Lung (tissue), 16 donors: ENCODE data around the gene OR7A17. TPM values are rescaled to one million over a fixed set of nuclear protein-coding genes. Genes with fewer than 3 reads are reported as not detected.

ENCODE experiments used
- ATAC-seq: fragments of 200-7000 bp; cut with Tn5 transposase; one replicate; pipeline ENCODE4 v1.9.1; 2020; ENCODE audit warnings: moderate number of reproducible peaks; ENCODE audit not compliant: insufficient read depth, low FRiP score
- DNase-seq, 3 donors: peaks; one replicate each; pipeline ENCODE4 v3.0.0-alpha.2; 2013 to 2017
- H3K27ac ChIP-seq, 2 donors: one replicate each; pipeline ENCODE4 v1.5.1; 2013; ENCODE audit warnings: mild to moderate bottlenecking in 2 of 2, moderate library complexity in 2 of 2, control low read depth in 1 of 2, inconsistent platforms in 1 of 2, low read depth in 1 of 2, low read length in 1 of 2
- H3K27me3 ChIP-seq, 3 donors: one replicate each; pipeline ENCODE4 v1.5.1; 2013; ENCODE audit warnings: low read length in 2 of 3; ENCODE audit not compliant: control insufficient read depth in 3 of 3, insufficient read depth in 3 of 3
- H3K36me3 ChIP-seq, 4 donors: one replicate each; pipeline ENCODE4 v1.5.1; 2013; ENCODE audit warnings: low read length in 4 of 4, mild to moderate bottlenecking in 1 of 4, moderate library complexity in 1 of 4; ENCODE audit not compliant: control insufficient read depth in 4 of 4, insufficient read depth in 4 of 4
- H3K4me1 ChIP-seq, 5 donors: one replicate each; pipeline ENCODE4 v1.5.1; 2013; ENCODE audit warnings: low read length in 5 of 5, mild to moderate bottlenecking in 2 of 5, moderate library complexity in 1 of 5; ENCODE audit not compliant: control insufficient read depth in 5 of 5, insufficient read depth in 5 of 5
- H3K4me3 ChIP-seq: one replicate; pipeline ENCODE4 v1.5.1; 2013; ENCODE audit warnings: mild to moderate bottlenecking, control low read depth, moderate library complexity
- H3K9ac ChIP-seq, 2 donors: one replicate each; pipeline ENCODE4 v1.5.1; 2013; ENCODE audit warnings: low read length in 2 of 2, control low read depth in 1 of 2; ENCODE audit not compliant: insufficient read depth in 1 of 2
- H3K9me3 ChIP-seq, 4 donors: one replicate each; pipeline ENCODE4 v1.5.1; 2013; ENCODE audit warnings: low read length in 3 of 4, mild to moderate bottlenecking in 1 of 4, moderate library complexity in 1 of 4; ENCODE audit not compliant: control insufficient read depth in 4 of 4, insufficient read depth in 3 of 4
- CTCF ChIP-seq: IDR thresholded peaks from 2 replicates; pipeline ENCODE4 v1.5.1; 2012; ENCODE audit warnings: mild to moderate bottlenecking; ENCODE audit errors: control extremely low read depth, extremely low read depth
- WGBS, 2 donors: extraction: QIAGEN DNeasy Blood & Tissue Kit; methylation state at CpG; one replicate each; pipeline ENCODE4 v1.1.7; 2013; 5-methylcytosine and 5-hydroxymethylcytosine counted together
- long read RNA-seq, 5 donors: transcript quantifications; one replicate each; lab custom pipeline, GENCODE V29; 2026
- polyA plus RNA-seq, 2 donors: library from polyadenylated mRNA; stranded (reverse); fragments of 200-250 nt; gene quantifications; one replicate each; pipeline ENCODE4 v1.2.1, GENCODE V29; 2013
- total RNA-seq, 2 donors: library from RNA; depleted of rRNA in 1 of 2; stranded (reverse); fragments of >200 nt in 1 of 2; gene quantifications; one replicate each; pipeline ENCODE4 v1.2.1, GENCODE V29; 2014 to 2021
- donor health status: control.
- donor health status: control.
- donor health status: Bipolar disorder and iron deficiency.
- donor health status: healthy.
- donor health status: DM: yes; HTN: yes; CAD: no.

The OR7A17 gene
- total RNA-seq (not detected), polyA plus RNA-seq (not detected)
- long read RNA-seq, donor 1, result 0 reads
- long read RNA-seq, donor 2, result 0 reads
- long read RNA-seq, donor 3, result 0 reads
- long read RNA-seq, donor 4, result 0 reads
- long read RNA-seq, donor 5, result 0 reads

GRCh38 chr19:14886032-14886431, at the start of gene OR7A17:
TSS of gene OR7A17 (minus strand) at chr19:14886132. CDS start at chr19:14881355, 4,777 bp downstream.
- no peak for ATAC-seq
- H3K9me3 ChIP-seq, result no peaks in the 10 kb centered on the region
- peaks cover 0 to 4% (median 0%) of the 10 kb centered on the region in 5 donors for H3K4me1 ChIP-seq
- no peaks in the 10 kb centered on the region for H3K36me3 ChIP-seq
- no peak for DNase-seq
- H3K27me3 ChIP-seq, result peaks cover 0 to 5% (median 0%) of the 10 kb centered on the region in 3 donors
- H3K27ac ChIP-seq, result no peak within 1 kb of the TSS
- no peak for TF ChIP-seq CTCF
- H3K9ac ChIP-seq, result no peak within 1 kb of the TSS
- WGBS, 2 donors, result 61 to 79% methylated on average over 4 of the region's 4 CpGs
- no peak within 1 kb of the TSS for H3K4me3 ChIP-seq

- Histone ChIP-seq H3K9ac (no peak overlapping the region), H3K4me1 (no peaks in the 10 kb centered on the region), H3K27ac (no peak overlapping the region), H3K9me3 (peaks cover 0 to 2% (median 0%) of the 10 kb centered on the region in 4 donors), H3K4me3 (no peak overlapping the region), H3K27me3 (no peaks in the 10 kb centered on the region), H3K36me3 (no peaks in the 10 kb centered on the region)
- DNase-seq, result no peak
- 66 to 86% methylated on average over 1 of the region's 1 CpG for WGBS, 2 donors
- TF ChIP-seq CTCF, result no peak
- ATAC-seq, result no peak
Observed at GRCh38 chr19:14933506-14933905, 47.6 kb upstream of the OR7A17 start.

GRCh38 chr19:14916848-14917247, 30.9 kb upstream of the OR7A17 start:
- ATAC-seq, result no peak
- no peak for TF ChIP-seq CTCF
- Histone ChIP-seq H3K27me3 (peaks cover 0 to 5% (median 3%) of the 10 kb centered on the region in 3 donors), H3K9ac (no peak overlapping the region), H3K27ac (no peak overlapping the region), H3K4me3 (no peak overlapping the region), H3K9me3 (peaks cover 0 to 3% (median 0%) of the 10 kb centered on the region in 4 donors), H3K4me1 (no peaks in the 10 kb centered on the region), H3K36me3 (no peaks in the 10 kb centered on the region)
- 23 to 64% methylated on average over 5 of the region's 5 CpGs for WGBS, 2 donors
- no peak for DNase-seq

GRCh38 chr19:14915116-14915515, 29.2 kb upstream of the OR7A17 start:
- Histone ChIP-seq H3K4me1 (no peaks in the 10 kb centered on the region), H3K27ac (no peak overlapping the region), H3K4me3 (no peak overlapping the region), H3K27me3 (peaks cover 0 to 5% (median 3%) of the 10 kb centered on the region in 3 donors), H3K9ac (no peak overlapping the region), H3K9me3 (peaks cover 0 to 3% (median 0%) of the 10 kb centered on the region in 4 donors), H3K36me3 (no peaks in the 10 kb centered on the region)
- 68 to 73% methylated on average over 6 of the region's 6 CpGs for WGBS, 2 donors
- no peak for ATAC-seq
- no peak for DNase-seq
- no peak for TF ChIP-seq CTCF
